GM21786 (cell line): ENCODE measurements around the gene HDAC7.
"Not testable (repeated sequence)": the region's sequence is repeated elsewhere in the genome, so short reads cannot be mapped to it uniquely, and the experiment has no call there.

Source experiments
- ATAC-seq: cut with Tn5 transposase; IDR thresholded peaks from one replicate; pipeline ENCODE4 v1.9.1; 2021; ENCODE audit not compliant: unreplicated experiment

Gene HDAC7

DNA sequence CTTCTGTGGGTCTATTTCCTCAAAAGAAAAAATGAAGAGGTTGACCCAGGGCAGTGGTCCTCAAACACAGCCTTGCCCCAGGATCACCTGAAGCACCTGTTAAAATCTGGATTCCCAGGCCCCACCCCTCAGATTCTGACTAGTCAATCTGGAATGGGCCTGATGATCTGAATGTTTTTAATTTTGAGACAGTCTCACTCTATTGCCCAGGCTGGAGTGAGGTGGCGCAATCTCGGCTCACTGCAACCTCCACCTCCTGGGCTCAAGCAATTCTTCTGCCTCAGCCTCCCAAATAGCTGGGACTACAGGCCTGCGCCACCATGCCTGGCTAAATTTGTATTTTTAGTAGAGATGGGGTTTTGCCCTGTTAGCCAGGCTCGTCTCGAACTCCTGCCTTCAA lies 4.3 kb downstream of the HDAC7 start:
- not testable (repeated sequence) for ATAC-seq

DNA sequence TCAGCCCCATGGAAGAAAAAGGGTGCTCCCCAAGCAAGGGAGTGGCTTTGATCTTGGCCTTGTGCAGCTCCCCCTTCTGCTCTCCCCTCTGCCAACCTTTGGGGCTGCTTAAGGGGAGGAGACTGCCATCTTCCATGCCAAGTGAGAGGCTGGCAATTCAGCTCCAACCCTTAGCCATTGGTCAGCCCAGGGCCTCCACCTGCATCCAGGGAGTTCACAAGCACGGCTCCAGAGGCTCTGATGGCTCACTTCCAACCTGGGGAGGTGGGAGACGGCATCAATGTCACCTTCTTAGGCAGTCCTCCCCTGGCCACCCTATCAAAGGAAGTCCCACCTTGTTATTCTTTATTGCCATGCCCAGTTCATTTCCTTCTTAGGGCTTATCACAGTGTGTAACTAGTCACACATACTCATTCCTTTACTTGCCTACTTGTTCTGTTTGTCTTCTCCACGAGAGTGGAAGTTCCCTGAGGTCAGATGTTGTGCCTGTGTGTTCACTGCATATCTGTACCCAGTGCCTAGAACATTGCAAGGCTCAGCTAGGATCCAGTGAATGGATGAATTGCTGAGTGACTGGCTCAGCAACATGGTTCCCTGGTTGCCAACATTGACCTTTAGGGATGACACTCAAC lies 5.0 kb downstream of the HDAC7 start:
- ATAC-seq: no peak

DNA sequence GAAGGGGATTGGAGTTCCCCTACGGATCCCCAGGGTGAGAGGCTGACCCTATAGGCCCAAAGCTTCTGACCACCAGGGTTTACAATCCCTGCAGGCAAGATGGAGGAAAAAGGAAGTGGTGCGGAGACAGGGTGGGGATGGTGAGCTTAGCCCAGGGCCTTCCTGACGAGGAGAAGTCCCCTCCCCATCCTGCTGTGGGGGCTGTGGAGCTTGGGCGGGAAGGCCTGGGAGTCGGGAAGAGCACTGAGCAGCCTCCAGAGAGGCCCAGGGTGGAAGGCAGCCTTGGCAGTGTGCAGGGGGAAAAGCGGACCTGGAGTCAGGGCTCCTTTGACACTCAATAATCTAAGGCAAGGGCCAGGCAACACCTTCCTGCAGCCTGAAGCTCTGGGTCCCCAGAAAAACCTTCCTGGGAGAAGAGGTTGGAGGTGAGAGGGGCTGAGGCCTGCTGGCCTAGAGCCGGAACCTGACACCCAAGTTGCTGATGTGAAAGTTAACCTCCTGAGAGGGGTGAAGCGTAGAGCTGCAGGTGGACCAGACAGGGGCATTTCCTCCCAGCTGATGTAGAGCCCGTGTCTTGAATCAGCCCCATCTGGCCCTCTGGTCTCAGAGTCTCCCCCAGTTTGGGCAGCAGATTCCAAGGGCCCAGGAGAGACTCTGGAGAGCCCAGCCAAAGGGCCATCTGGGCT lies 6.0 kb downstream of the HDAC7 start:
- peak; percentile 48 for ATAC-seq

DNA sequence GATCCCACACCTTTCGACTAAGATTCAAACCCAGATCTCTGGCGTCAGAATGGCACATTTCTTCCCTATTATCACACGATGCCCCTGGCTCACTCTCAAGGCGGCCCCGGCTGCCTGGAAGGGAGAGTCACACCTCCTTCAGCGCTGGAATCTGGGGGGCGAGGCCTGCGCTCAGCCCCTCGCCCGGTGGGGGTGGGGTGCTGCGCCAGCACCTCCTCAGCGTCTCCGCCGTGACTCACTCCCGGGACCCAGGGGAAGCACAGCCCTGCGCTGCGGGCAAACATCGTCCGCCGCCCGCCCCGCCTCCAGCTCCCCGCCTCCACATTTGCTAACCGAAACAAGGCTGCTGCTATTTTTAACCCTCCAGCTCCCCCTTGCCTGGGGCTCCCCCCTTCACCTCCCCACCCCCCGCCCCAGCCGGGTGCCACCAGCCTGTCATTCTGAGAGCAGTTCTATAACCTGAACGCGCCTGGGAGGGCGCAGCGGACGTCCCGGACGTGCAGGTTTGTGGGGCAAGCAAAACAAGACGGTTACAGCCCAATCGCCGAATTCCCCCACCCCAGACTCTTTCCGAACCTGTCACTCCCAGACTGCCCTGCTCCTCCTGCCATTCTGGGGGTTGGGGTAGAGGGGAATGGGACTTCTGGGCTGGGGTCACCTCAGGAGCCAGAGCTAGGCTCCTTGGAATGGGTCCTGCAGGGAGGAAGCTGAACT lies 6.7 kb downstream of the HDAC7 start:
- ATAC-seq: peak; percentile 55

DNA sequence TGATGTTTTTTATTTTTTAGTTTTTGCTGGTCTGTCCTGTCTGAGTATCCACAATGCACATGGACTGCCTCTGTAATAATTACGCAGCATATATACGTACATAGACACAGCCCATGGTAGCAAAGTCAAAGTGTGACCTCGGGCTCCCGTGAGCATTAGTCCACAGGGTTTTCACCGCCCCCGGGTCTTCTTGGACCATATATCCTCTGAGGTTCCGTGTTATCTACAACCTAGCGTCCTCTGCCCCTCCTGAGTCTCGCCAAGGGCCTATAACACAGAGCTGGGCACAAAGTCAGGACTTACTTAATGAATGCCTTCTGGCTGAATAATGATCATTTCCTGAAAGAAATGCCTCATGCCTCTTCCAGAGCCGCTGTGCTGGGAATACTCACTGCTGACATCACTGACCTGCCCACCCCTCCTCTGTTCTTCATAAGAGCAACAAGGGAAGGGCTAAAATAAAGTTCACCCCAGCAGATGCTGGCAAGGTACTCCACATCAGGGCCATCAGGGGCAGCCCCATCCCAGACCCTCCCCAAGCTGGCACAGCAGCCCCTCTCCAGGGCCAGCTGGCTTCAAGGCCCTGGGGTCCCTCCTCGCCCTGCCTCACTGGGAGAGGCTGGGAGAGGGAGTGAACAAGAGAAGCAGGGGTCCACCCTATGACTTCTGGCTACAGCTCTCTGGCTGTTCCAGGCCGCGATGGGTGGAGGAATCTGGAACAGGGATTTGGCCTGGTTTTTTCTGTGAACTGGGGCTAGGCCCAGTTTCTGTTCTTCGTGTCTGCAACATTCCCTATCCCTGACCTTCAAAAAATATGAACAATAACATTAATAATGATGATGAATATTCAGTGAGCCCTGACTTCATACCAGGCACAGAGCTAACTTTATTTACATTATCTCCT lies 7.9 kb downstream of the HDAC7 start:
- ATAC-seq: no peak

DNA sequence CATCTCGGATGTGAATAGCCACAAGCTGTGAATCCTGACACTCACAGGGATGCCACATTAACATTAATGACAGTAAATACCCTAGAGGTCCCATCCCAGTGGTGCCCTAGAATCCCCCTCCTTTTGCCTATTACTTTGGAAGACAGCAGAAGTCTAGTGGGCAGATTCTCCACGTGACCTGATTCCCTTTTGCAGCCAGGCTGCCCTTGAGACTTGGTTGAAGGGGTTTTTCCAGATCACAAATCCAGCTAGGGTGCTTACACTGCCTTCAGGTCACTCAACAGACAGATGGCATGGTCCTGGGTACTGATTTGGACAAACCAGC lies 8.7 kb downstream of the HDAC7 start:
- no peak for ATAC-seq

DNA sequence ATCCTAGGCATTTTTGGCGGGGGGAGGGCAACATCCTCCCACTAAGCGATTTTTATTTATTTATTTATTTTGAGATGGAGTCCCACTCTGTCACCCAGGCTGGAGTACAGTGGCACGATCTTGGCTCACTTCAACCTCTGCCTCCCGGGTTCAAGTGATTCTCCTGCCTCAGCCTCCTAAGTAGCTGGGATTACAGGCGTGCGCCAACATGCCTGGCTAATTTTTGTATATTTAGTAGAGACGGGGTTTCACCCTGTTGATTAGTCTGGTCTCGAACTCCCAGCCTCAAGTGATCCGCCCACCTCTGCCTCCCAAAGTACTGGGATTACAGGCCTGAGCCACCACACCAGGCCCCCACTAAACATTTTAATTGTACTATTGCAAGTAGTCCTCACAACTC lies 10.2 kb downstream of the HDAC7 start:
- ATAC-seq: not testable (repeated sequence)

DNA sequence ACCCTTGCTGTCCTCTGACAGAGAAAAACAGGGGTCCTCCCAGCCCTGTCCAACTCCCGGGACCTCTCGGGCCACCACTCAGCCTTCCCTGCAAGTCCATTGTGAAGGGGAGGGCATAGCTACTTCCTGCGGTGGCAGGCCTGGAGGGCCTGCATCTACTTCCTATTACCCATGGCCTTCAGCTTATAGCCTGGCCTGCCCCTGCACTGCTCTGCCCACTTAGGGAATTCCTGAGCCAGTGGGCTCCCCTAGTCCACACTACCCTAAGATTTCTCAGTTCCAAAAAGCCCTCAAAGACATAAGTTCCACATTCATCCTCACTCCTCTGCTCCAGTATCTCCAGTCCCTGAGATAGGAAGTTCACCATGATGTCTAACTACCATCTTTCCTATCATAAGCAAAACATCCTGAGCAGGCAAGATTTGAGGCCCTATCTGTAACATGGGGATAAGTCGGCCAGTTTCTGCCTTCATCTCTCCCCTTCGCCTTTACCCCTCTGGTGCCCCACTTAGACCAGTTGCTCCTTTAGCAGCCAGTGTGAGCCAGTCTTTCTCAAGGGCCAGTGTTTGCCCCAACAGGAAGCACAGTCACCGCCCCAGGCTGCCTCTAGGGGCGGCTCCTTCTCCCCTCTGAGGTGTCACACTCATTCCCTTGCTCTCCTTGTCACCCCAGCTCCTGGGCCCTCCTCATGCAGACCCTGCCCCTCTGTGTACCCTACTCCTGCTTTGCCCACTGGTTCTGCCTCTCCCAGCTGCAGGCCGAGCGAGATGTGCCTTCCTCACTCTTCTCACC lies 10.9 kb downstream of the HDAC7 start:
- no peak for ATAC-seq

DNA sequence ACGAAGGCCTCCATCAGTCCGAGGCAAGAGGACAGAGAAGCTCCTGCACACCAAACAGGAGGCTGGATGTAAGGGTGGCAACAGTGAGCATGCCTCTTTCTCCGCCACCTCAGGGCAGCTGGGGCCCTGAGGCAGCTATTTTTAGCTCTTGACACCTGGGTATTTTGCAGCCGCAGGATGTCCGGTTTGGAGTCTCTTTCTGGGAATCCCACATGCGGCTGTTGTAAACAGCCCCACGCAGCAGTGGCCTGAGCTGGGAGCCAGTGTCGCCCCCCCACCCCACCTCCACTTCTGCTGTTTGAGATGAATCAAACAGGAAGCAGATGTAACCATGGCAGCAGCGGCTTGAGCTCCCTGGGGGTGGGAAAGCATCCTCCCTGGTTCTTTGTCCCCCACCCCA lies 11.7 kb downstream of the HDAC7 start:
- ATAC-seq: peak; percentile 41

DNA sequence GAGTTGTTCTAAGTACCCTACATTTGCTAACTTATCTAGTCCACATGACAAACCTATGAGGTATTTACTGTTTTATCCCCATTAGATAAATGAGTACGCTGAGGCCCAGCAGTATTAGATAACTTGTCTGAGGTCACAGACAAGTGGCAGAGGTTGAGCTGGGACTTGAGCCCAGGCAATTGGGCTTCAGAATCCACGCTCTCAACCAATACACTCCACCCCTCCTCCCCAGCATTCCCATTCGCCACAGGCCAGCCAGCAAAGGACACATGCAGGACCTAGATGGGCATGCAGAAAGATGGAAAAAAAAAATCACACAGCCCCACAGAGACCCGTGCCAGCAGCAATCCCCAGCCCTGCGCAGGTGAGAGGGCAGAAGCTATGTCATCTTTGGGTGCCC lies 12.4 kb downstream of the HDAC7 start:
- no peak for ATAC-seq

DNA sequence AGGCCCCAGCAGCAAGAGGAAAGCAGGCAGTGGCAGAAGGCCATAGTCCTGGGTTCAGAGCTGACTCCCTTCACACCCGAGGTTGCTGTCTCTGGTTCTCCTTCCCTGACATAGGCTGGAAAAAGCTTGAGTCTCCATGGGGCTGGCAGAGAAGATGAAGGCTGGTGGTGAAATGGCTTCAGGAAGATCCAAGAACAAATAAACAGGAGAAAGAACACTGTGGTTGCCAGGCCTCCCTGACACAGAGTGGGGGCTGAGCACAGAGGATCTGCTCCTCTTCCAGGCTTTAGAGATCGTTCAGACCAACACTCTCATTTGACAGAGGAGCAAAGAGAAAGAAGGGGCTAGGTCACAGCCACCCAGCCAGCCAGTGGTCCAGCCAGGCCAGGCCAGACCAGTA lies 14.3 kb downstream of the HDAC7 start:
- no peak for ATAC-seq

DNA sequence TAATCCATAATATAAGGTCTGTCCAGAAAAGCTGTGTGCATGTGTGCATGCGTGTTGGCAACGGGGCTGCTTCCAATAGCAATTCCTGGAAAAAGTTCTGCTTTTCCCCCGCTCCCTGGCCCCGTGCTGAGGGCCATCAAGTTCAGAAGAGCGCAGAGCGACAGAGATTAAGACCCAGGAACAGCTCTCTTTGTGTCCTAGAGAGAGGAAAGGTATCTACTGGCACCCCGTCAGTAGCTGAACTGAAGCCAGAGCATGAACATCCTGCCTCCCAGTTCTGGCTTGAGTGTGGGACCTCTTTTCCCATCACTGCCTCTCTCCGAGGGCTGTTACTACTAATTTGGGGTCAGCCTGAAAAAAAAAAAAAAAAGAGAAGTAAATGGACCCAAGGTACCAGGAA lies 15.5 kb downstream of the HDAC7 start:
- no peak for ATAC-seq

DNA sequence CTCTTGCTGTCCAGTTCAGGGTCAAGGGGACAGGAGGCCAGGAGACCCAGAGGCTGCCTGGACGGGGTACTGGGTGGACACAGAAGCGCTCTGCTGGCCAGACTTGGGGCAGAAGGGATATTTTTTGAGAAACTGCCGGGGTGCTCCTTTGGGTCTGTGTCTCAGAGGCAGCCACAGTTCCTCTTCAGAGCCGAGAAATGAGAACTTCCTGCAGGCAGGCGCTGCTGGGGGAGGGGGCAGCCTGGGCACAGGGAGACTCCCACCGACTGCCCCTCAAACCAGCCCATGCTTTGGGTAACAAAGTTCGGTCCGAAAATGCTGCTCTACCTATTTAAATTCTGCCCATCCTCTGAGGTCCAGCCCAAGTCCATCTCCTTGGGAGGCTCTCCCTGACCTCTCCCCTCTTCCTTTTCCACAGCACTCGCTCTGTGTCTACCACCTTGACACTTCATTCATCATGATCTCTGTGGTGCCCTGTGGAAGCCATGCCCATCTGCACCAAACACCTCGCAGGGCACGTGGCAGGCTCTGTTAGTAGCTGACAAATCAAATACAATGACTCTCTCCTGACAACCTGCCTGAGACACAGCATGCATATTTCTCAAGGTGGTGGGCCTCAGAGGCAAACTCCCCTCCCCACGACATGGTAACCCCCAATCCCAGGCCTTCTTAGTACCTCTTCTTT lies 16.4 kb downstream of the HDAC7 start:
- no peak for ATAC-seq

DNA sequence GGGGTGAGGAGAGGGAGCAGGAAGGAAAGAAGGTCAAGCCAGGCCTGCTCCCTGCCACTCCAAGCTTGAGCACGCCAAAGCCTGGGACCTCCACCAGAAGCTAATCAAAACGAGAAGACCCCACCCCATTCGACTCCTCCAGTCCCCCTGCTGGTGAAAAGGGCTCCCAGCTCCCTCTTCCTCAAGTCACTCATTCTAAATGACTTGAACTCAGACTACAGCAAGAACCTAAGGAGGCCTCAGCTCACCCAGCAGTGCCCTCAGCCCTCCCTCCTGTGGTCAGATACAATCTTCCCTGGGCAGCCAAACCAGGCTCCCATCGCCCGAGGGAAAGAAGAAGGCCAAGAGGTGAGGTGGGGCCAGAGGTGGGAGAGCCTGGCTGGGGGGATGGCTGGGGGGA lies 17.4 kb downstream of the HDAC7 start:
- ATAC-seq: no peak

DNA sequence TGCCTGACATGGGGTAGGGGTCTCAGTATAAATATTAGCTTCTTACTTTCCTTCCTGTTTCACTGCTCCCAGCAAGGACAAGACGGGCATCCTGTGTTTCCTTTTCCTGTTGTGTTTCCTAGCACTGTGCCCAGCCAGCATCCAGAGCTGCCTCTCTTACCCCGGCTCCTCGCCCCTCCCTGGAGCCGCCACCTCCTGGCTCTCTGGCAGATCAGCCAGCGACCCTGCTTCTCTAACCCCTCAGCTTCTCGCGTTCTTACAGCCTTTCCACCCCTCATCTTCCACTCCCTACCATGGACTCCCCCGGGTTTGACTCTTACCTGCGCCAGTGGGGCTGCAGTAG lies 17.8 kb downstream of the HDAC7 start:
- no peak for ATAC-seq

DNA sequence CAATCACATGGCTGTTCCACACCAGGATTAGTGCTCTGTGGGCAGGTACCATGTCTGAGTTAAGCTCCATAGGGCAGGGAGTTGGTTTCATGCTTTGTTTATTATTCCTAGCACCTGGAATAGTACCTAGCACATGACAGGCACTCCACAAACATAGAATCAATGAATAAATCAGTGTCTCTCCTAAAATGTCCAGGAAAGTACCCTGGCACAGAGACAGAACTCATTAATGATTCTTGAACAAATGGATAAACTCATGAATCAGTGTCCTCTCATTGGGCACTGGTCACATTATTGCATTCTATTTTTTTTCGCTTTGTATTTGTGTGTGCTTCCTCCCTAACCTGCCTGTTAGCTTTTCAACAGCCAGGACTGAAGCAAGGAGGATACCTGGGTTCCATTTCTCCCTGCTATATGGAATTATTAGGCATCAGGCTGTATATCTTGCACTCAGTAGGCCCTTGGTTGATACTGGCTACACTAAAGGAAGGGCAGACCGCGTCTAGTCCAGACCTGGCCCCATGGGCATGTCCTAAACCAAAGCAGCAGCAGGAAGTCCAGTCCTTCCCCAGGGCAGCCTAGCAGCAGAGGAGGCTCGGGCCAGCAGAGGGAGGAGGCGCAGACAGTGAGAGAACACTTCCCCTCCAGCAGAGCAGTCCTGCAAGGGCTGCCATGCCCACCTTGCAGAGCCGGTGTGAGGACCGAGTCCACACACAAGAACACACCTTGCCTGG lies 18.4 kb downstream of the HDAC7 start:
- no peak for ATAC-seq

DNA sequence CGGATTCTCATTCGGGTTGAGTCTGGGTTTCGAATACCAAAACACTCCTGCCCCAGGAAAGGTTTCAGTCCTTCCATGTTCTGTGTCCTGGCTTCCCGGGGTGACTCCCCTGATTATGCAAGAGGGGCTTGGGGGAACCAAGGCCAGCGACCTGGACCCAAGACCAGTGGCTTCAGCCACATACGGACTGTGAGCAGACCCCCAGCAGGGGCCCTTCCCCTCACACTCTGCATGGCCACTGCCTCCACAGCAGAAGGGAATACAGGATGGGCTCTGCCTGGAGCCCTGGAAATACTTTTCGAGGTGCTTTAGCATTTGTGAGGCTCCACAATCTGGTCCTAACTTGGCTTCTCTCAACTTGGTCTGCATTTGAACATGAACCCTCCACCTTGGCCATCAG lies 19.1 kb downstream of the HDAC7 start:
- ATAC-seq: no peak

DNA sequence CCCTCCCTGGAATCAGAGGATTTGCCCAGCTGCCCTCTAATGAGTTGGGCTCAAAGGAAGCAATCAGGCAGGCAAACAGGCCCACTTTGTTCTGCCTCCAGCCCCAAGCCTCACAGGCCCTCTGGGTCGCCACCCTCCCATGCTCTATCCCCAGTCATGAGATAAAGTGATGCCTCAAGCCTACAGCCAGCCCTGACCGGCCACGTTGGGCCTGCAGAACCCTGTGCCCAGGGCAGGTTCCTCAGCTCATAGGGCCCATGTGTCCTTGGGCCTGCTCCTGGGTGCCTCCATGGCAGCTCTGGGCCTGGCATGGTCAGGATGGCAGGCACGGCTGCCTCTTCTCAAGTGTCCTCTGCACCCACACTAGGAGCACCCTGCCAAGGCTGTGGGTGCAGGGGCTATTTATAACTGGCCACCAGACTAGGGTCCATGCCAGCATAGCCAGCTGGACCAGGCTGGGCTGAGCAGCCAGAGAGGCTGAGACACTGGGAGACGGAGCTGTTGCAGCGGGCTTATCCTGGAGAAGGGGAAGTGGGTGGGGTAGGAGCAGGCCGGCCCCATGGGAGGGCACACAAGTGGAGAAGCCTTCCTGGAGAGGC lies 20.2 kb downstream of the HDAC7 start:
- no peak for ATAC-seq

DNA sequence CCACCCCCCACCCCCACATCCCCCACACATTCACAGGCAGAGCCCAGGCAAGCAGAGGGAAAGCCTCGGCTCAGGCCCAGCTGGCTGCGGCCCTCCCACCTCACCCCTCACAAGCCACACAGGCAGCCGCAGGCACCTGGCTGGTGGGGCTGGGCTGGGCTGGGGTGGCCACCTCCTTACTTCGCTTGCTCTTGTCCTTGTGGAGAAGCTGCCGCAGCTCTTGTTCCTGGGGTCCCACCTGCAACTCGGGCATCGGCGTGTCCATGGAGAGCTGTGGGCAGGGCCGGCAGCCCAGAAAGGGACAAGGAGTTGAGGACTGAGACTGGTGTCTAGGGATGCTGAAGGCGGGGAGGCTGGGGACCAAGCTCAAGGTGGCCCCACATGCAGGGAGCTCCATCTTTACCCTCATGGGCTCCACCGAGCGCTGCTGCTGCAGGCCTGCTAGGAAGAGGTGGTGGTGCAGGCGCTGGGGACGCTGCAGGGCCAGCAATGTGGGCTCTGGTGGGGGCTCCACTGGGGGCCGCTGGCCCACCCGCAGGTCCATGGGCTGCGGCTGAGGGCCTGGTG lies 21.2 kb downstream of the HDAC7 start:
- no peak for ATAC-seq
